Parathyroid adenoma (tissue), 2 donors: ENCODE results near the gene HDGFL3.

Experiments
- H2AFZ ChIP-seq: fragments of 300-600 bp; sonication (generic); one replicate; pipeline ENCODE4 v1.7.0; 2017; ENCODE audit warnings: antibody characterized with exemption, mild to moderate bottlenecking
- H3K27ac ChIP-seq: fragments of 300-600 bp; sonication (generic); one replicate; pipeline ENCODE4 v1.7.0; 2017
- H3K27me3 ChIP-seq: fragments of 300-600 bp; sonication (generic); one replicate; pipeline ENCODE4 v1.7.0; 2017; ENCODE audit warnings: low read length; ENCODE audit not compliant: control insufficient read depth, insufficient read depth
- H3K36me3 ChIP-seq: fragments of 300-600 bp; sonication (generic); one replicate; pipeline ENCODE4 v1.7.0; 2017; ENCODE audit warnings: low read length; ENCODE audit not compliant: control insufficient read depth, insufficient read depth
- H3K4me1 ChIP-seq: fragments of 300-600 bp; sonication (generic); one replicate; pipeline ENCODE4 v1.7.0; 2017; ENCODE audit warnings: control low read depth
- H3K4me2 ChIP-seq: fragments of 300-600 bp; sonication (generic); one replicate; pipeline ENCODE4 v1.7.0; 2017; ENCODE audit warnings: low read length
- H3K4me3 ChIP-seq: fragments of 300-600 bp; sonication (generic); one replicate; pipeline ENCODE4 v1.7.0; 2017; ENCODE audit warnings: low read depth, low read length
- H3K79me2 ChIP-seq: fragments of 300-600 bp; sonication (generic); one replicate; pipeline ENCODE4 v1.7.0; 2017; ENCODE audit warnings: control low read depth
- H3K9ac ChIP-seq: fragments of 300-600 bp; sonication (generic); one replicate; pipeline ENCODE4 v1.7.0; 2017; ENCODE audit warnings: mild to moderate bottlenecking
- H3K9me3 ChIP-seq: fragments of 300-600 bp; sonication (generic); one replicate; pipeline ENCODE4 v1.7.0; 2017; ENCODE audit warnings: low read length; ENCODE audit not compliant: control insufficient read depth
- TF ChIP-seq, protein P1 (sequence below): fragments of 300-600 bp; sonication (generic); IDR thresholded peaks from one replicate; pipeline ENCODE4 v1.7.0; 2017; ENCODE audit warnings: antibody characterized with exemption, mild to moderate bottlenecking
- donor health status: primary hyperparathyroidism.

HDGFL3 gene

DNA sequence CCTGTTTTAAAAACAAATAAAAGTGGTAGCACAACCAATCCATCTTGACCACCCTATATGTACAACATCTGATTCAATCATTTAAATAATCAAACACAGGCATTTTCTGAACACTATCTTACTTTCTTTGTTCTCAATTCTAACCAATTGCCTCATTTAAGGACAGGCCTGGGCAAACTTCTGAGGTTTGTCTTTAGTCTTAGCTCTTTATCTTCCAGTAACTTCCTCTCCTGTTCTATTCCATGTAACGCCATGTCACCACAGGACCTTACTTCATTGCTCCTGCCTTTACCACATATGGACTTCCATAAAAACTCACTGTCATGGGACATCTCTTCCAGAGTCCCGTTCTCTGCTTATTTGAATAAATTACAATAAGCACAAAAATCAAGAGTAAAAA is 14.9 kb downstream of the HDGFL3 start:
- Histone ChIP-seq H3K9ac (no peak overlapping the region), H2AFZ (no peak overlapping the region), H3K4me3 (no peak overlapping the region), H3K27ac (no peak overlapping the region), H3K36me3 (no peaks in the 10 kb centered on the region), H3K27me3 (no peaks in the 10 kb centered on the region), H3K79me2 (peaks cover 22% of the 10 kb centered on the region), H3K4me1 (peaks cover 3% of the 10 kb centered on the region), H3K9me3 (no peaks in the 10 kb centered on the region), H3K4me2 (no peak overlapping the region)
- TF ChIP-seq, protein P1, sequence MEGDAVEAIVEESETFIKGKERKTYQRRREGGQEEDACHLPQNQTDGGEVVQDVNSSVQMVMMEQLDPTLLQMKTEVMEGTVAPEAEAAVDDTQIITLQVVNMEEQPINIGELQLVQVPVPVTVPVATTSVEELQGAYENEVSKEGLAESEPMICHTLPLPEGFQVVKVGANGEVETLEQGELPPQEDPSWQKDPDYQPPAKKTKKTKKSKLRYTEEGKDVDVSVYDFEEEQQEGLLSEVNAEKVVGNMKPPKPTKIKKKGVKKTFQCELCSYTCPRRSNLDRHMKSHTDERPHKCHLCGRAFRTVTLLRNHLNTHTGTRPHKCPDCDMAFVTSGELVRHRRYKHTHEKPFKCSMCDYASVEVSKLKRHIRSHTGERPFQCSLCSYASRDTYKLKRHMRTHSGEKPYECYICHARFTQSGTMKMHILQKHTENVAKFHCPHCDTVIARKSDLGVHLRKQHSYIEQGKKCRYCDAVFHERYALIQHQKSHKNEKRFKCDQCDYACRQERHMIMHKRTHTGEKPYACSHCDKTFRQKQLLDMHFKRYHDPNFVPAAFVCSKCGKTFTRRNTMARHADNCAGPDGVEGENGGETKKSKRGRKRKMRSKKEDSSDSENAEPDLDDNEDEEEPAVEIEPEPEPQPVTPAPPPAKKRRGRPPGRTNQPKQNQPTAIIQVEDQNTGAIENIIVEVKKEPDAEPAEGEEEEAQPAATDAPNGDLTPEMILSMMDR: no peak

DNA sequence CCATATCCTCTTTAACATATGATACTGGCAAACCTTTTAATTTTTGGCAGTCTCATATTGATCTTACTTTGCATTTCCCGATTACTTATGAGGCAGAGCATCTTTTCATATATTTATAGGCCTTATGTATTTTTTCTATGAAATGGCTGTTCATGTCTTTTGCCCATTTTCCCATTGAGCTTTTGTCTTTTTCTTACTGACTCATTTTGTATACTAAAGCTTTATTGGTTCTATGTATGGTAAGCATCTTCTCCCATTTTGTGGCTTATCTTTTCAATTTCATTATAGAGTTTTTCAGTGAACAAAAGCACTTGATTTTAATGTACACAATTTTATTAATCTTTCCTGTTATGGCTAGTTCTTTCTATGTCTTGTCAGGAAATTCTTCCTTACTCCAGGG is 17.2 kb downstream of the HDGFL3 start:
- H3K4me3 ChIP-seq: no peak overlapping the region
- H3K9ac ChIP-seq: no peak overlapping the region
- TF ChIP-seq, protein P1: no peak
- H3K4me1 ChIP-seq: no peaks in the 10 kb centered on the region
- H3K36me3 ChIP-seq: no peaks in the 10 kb centered on the region
- no peaks in the 10 kb centered on the region for H3K9me3 ChIP-seq
- no peaks in the 10 kb centered on the region for H3K27me3 ChIP-seq
- H3K27ac ChIP-seq: no peak overlapping the region
- H2AFZ ChIP-seq: no peak overlapping the region
- H3K79me2 ChIP-seq: peaks cover 27% of the 10 kb centered on the region
- no peak overlapping the region for H3K4me2 ChIP-seq

DNA sequence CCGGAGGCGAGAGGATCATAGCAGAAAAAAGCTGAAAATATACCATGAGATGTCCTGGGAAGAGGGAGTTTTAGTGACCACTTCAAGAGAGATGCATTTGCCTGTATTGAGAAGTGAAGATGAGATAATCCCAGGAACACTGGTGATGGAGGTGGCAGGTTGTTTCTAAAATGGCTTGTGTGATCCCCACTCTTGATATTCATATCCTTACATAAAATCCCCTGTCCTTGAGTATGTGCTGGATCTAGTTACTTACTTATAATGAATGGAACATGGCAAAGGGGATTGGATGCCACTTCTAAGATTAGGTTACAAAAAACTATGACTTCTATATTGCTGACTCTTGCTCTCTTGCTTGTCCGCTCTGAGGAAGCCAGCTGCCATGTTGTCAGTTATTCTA is 22.1 kb downstream of the HDGFL3 start:
- Histone ChIP-seq H3K79me2 (peaks cover 25% of the 10 kb centered on the region), H3K9me3 (no peaks in the 10 kb centered on the region), H3K9ac (no peak overlapping the region), H3K27ac (no peak overlapping the region), H3K4me1 (no peaks in the 10 kb centered on the region), H2AFZ (no peak overlapping the region), H3K36me3 (no peaks in the 10 kb centered on the region), H3K4me2 (no peak overlapping the region), H3K4me3 (no peak overlapping the region), H3K27me3 (no peaks in the 10 kb centered on the region)
- TF ChIP-seq, protein P1: no peak

DNA sequence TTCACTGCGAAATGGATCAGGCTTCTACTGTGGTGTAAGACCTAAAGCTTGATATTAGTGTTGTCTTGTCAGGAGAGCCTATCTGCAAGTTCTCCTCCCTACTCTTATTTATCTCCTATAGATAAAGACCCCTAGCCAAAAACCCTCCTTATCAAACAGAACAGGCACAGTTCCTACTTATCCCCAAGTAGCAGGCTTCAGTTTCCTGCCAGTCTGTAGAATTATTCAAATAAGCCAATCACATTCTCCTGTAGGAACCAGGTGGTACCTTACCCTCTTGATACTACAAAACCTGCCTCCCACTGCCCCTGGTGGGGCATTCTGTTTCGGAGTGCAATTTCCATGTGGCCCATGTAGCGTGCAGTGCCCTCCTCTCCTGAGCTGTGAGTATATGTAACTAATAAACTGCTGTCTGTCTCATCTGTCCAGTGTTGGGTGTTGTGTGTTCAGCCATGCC is 28.7 kb downstream of the HDGFL3 start:
- H3K9ac ChIP-seq: no peak overlapping the region
- H3K4me1 ChIP-seq: no peaks in the 10 kb centered on the region
- H2AFZ ChIP-seq: no peak overlapping the region
- no peaks in the 10 kb centered on the region for H3K36me3 ChIP-seq
- no peak overlapping the region for H3K27ac ChIP-seq
- H3K4me2 ChIP-seq: no peak overlapping the region
- H3K27me3 ChIP-seq: no peaks in the 10 kb centered on the region
- H3K4me3 ChIP-seq: no peak overlapping the region
- TF ChIP-seq, protein P1: no peak
- H3K9me3 ChIP-seq: no peaks in the 10 kb centered on the region
- peaks cover 3% of the 10 kb centered on the region for H3K79me2 ChIP-seq

DNA sequence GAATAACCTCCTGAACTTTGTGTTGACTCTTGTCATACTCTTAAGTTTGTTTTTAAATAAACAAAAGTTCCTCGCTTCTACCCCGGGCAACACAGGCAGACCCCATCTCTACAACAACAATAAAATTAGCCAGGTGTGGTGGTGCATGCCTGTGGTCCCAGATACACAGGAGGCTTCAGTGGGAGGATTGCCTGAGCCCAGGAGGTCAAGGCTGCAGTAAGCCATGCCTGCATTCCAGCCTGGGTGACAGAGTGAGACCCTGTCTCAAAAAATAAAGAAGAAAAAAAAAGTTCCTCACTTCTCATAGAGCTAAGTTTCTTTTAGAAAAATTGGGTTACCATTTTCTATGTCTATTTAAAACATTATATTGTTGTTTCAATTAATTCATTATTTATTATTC is 29.2 kb downstream of the HDGFL3 start:
- H3K27me3 ChIP-seq: no peaks in the 10 kb centered on the region
- TF ChIP-seq, protein P1: no peak
- H3K36me3 ChIP-seq: no peaks in the 10 kb centered on the region
- no peaks in the 10 kb centered on the region for H3K9me3 ChIP-seq
- no peaks in the 10 kb centered on the region for H3K4me1 ChIP-seq
- no peak overlapping the region for H3K4me3 ChIP-seq
- peaks cover 5% of the 10 kb centered on the region for H3K79me2 ChIP-seq
- H2AFZ ChIP-seq: no peak overlapping the region
- H3K4me2 ChIP-seq: no peak overlapping the region
- no peak overlapping the region for H3K27ac ChIP-seq
- H3K9ac ChIP-seq: no peak overlapping the region
